Neural cell (in vitro differentiated cells): ENCODE results near the gene SP3. TPM values are rescaled to one million over a fixed set of nuclear protein-coding genes. Genes with fewer than 3 reads are reported as not detected.

Source experiments
- H2AFZ ChIP-seq: fragments of 200-600, 300-800 bp; sonication (generic), shearing (Covaris generic); 2 replicates; pipeline ENCODE4 v1.6.0; 2014; ENCODE audit warnings: low read depth, mild to moderate bottlenecking, antibody characterized with exemption, low read length, moderate library complexity
- H3F3A ChIP-seq: fragments of 200-600 bp; shearing (Covaris generic); 2 replicates; pipeline ENCODE4 v1.6.1; 2016; ENCODE audit warnings: mild to moderate bottlenecking, moderate library complexity, mixed read lengths, antibody characterized with exemption, low read length; ENCODE audit not compliant: insufficient read depth, poor library complexity, severe bottlenecking
- H3K27ac ChIP-seq: fragments of 200-600, 300-800 bp; sonication (generic), shearing (Covaris generic); 2 replicates; pipeline ENCODE4 v1.5.1; 2014; ENCODE audit warnings: mild to moderate bottlenecking, low read length, moderate library complexity
- H3K27me3 ChIP-seq: fragments of 300-800, 200-600 bp; sonication (generic), shearing (Covaris generic); 2 replicates; pipeline ENCODE4 v1.6.0; 2014; ENCODE audit warnings: mild to moderate bottlenecking, low read depth, low read length, moderate library complexity; ENCODE audit not compliant: insufficient read depth
- H3K36me3 ChIP-seq: fragments of 300-800, 200-600 bp; sonication (generic), shearing (Covaris generic); 2 replicates; pipeline ENCODE4 v1.5.1; 2014; ENCODE audit warnings: mild to moderate bottlenecking, antibody characterized with exemption, low read length, moderate library complexity; ENCODE audit not compliant: insufficient read depth
- H3K4me2 ChIP-seq: fragments of 300-800, 200-600 bp; sonication (generic), shearing (Covaris generic); 2 replicates; pipeline ENCODE4 v1.6.0; 2014; ENCODE audit warnings: mild to moderate bottlenecking, low read length
- H3K4me3 ChIP-seq: fragments of 300-800, 200-600 bp; sonication (generic), shearing (Covaris generic); 2 replicates; pipeline ENCODE4 v1.5.1; 2014; ENCODE audit warnings: mild to moderate bottlenecking, low read length, moderate library complexity
- H3K79me2 ChIP-seq: fragments of 200-600 bp; shearing (Covaris generic); replicated peaks from 2 replicates; pipeline ENCODE4 v1.6.0; 2014; ENCODE audit warnings: mild to moderate bottlenecking, low read length, moderate library complexity; ENCODE audit not compliant: insufficient read depth
- H3K9ac ChIP-seq: fragments of 300-800, 200-600 bp; sonication (generic), shearing (Covaris generic); 2 replicates; pipeline ENCODE4 v1.6.1; 2016; ENCODE audit warnings: mild to moderate bottlenecking, low read length, mixed read lengths
- H3K9me2 ChIP-seq: fragments of 200-600 bp; shearing (Covaris generic); 2 replicates; pipeline ENCODE4 v1.6.1; 2016; ENCODE audit warnings: mild to moderate bottlenecking, low read length, mixed read lengths; ENCODE audit not compliant: insufficient read depth
- H3K9me3 ChIP-seq: fragments of 200-600, 300-800 bp; sonication (generic), shearing (Covaris generic); 2 replicates; pipeline ENCODE4 v1.6.1; 2016; ENCODE audit warnings: mild to moderate bottlenecking, mixed run types, low read length, moderate library complexity, mixed read lengths
- H4K20me1 ChIP-seq: fragments of 200-600 bp; shearing (Covaris generic); 2 replicates; pipeline ENCODE4 v1.6.1; 2016; ENCODE audit warnings: mild to moderate bottlenecking, mixed run types; ENCODE audit not compliant: insufficient read depth
- CTCF ChIP-seq: fragments of 450-650 bp; IDR thresholded peaks from 2 replicates; pipeline ENCODE4 v1.5.1; 2014; ENCODE audit warnings: antibody characterized with exemption, mild to moderate bottlenecking, moderate library complexity; ENCODE audit not compliant: poor library complexity, severe bottlenecking
- EP300 ChIP-seq: fragments of 450-650 bp; conservative IDR thresholded peaks from 2 replicates; pipeline ENCODE4 v1.6.1; 2014; ENCODE audit warnings: antibody characterized with exemption, mild to moderate bottlenecking, moderate library complexity; ENCODE audit not compliant: poor library complexity, severe bottlenecking
- EZH2 ChIP-seq: fragments of 200-600, 300-800 bp; shearing (Covaris generic), sonication (generic); IDR thresholded peaks from 2 replicates; pipeline ENCODE4 v1.6.1; 2014; ENCODE audit warnings: antibody characterized with exemption, low read length, borderline replicate concordance, mild to moderate bottlenecking; ENCODE audit not compliant: insufficient read depth, poor library complexity, severe bottlenecking
- MXI1 ChIP-seq: fragments of 450-650 bp; conservative IDR thresholded peaks from 2 replicates; pipeline ENCODE4 v1.6.1; 2014; ENCODE audit warnings: antibody characterized with exemption, mild to moderate bottlenecking; ENCODE audit not compliant: poor library complexity, severe bottlenecking
- POLR2AphosphoS5 ChIP-seq: IDR thresholded peaks from 2 replicates; pipeline ENCODE4 v1.6.1; 2012
- RAD21 ChIP-seq: fragments of 450-650 bp; conservative IDR thresholded peaks from 2 replicates; pipeline ENCODE4 v1.6.1; 2014; ENCODE audit warnings: antibody characterized with exemption, mild to moderate bottlenecking, moderate library complexity
- REST ChIP-seq: IDR thresholded peaks from 2 replicates; pipeline ENCODE4 v1.6.1; 2012; ENCODE audit warnings: borderline replicate concordance
- SMC3 ChIP-seq: fragments of 450-650 bp; conservative IDR thresholded peaks from 2 replicates; pipeline ENCODE4 v1.6.1; 2014; ENCODE audit warnings: antibody characterized with exemption, mild to moderate bottlenecking, moderate library complexity; ENCODE audit not compliant: poor library complexity
- TAF1 ChIP-seq: IDR thresholded peaks from 2 replicates; pipeline ENCODE4 v1.6.1; 2012; ENCODE audit warnings: low read depth
- polyA plus RNA-seq: library from polyadenylated mRNA; depleted of rRNA; stranded (reverse); fragments of >200 nt; gene quantifications from 2 replicates; pipeline ENCODE4 v1.2.3, GENCODE V29; 2014

The SP3 gene
- polyA plus RNA-seq, 1 donor from 2014 or later, result 57.8 TPM

GRCh38 chr2:173999272-173999671 is 34.1 kb upstream of the SP3 start:
- H3K4me3 ChIP-seq, result no peak overlapping the region
- no peaks in the 10 kb centered on the region for H3F3A ChIP-seq
- H3K4me2 ChIP-seq, result no peak overlapping the region
- TF ChIP-seq REST (no peak), RAD21 (no peak), EP300 (no peak), POLR2AphosphoS5 (no peak), EZH2 (no peak), CTCF (no peak), SMC3 (no peak), TAF1 (no peak), MXI1 (no peak)
- no peaks in the 10 kb centered on the region for H4K20me1 ChIP-seq
- no peaks in the 10 kb centered on the region for H3K79me2 ChIP-seq
- H3K9ac ChIP-seq, result no peak overlapping the region
- H3K36me3 ChIP-seq, result no peaks in the 10 kb centered on the region
- no peaks in the 10 kb centered on the region for H3K9me2 ChIP-seq
- no peak overlapping the region for H2AFZ ChIP-seq
- H3K27ac ChIP-seq, result no peak overlapping the region
- H3K27me3 ChIP-seq, result no peaks in the 10 kb centered on the region
- no peaks in the 10 kb centered on the region for H3K9me3 ChIP-seq

- no peak overlapping the region for H3K27ac ChIP-seq
- TF ChIP-seq EZH2, result no peak
- TF ChIP-seq RAD21, result no peak
- no peak for TF ChIP-seq TAF1
- no peak for TF ChIP-seq MXI1
- no peak for TF ChIP-seq SMC3
- TF ChIP-seq POLR2AphosphoS5, result no peak
- no peak for TF ChIP-seq CTCF
- TF ChIP-seq REST, result no peak
- TF ChIP-seq EP300, result no peak
- H3K36me3 ChIP-seq, result no peaks in the 10 kb centered on the region
- no peak overlapping the region for H3K4me3 ChIP-seq
- H3K27me3 ChIP-seq, result no peaks in the 10 kb centered on the region
- no peak overlapping the region for H2AFZ ChIP-seq
- no peaks in the 10 kb centered on the region for H4K20me1 ChIP-seq
- H3K9ac ChIP-seq, result no peak overlapping the region
- H3K9me3 ChIP-seq, result no peaks in the 10 kb centered on the region
- H3K4me2 ChIP-seq, result no peak overlapping the region
- no peaks in the 10 kb centered on the region for H3K79me2 ChIP-seq
- H3K9me2 ChIP-seq, result no peaks in the 10 kb centered on the region
- H3F3A ChIP-seq, result no peaks in the 10 kb centered on the region
Measured at GRCh38 chr2:173998386-173998785, 33.2 kb upstream of the SP3 start.
